Stimulated activated CD4-positive, alpha-beta T cell treated with anti-CD3 and anti-CD28 coated beads, Interleukin-15, amount 100 ng/mL, for 1 hour (primary cell): Measurements from ENCODE around the gene F8.
"Not testable (repeated sequence)": the region's sequence is repeated elsewhere in the genome, so short reads cannot be mapped to it uniquely, and the experiment has no call there.

Experiments
- DNase-seq, 2 donors: peaks; one replicate each; pipeline ENCODE4 v3.0.0-alpha.2; 2020; ENCODE audit warnings: low read depth in 1 of 2, low spot score in 1 of 2

F8 gene

GRCh38 chrX:154818916-154819770, 203.4 kb downstream of the F8 start:
- no peak for DNase-seq

GRCh38 chrX:154817048-154817618, 205.4 kb downstream of the F8 start:
- not testable (repeated sequence) for DNase-seq

- not testable (repeated sequence) for DNase-seq
These were observed 206.1 kb downstream of the F8 start for GRCh38 chrX:154816326-154816898.

- DNase-seq: no peak
These were observed 207.2 kb downstream of the F8 start for GRCh38 chrX:154815274-154815818.

GRCh38 chrX:154813801-154814200, 208.7 kb downstream of the F8 start:
- DNase-seq: no peak

GRCh38 chrX:154812341-154813101, 210.0 kb downstream of the F8 start:
- no peak for DNase-seq

GRCh38 chrX:154809939-154810665, 212.4 kb downstream of the F8 start:
- no peak for DNase-seq

- no peak for DNase-seq
These were observed 215.6 kb downstream of the F8 start for GRCh38 chrX:154806837-154807501.

GRCh38 chrX:154805696-154806091, 216.8 kb downstream of the F8 start:
- DNase-seq: no peak

GRCh38 chrX:154804957-154805695, 217.4 kb downstream of the F8 start, which contains the start of gene MPP1:
MPP1 (minus strand) TSS chrX:154805485; CDS start chrX:154805373, 112 bp downstream.
- peak; percentile 47 to 61 for DNase-seq

GRCh38 chrX:154804261-154804956, 218.1 kb downstream of the F8 start:
- no peak for DNase-seq

GRCh38 chrX:154802947-154803346, 219.6 kb downstream of the F8 start:
- no peak for DNase-seq

- no peak for DNase-seq
These were observed 221.9 kb downstream of the F8 start for GRCh38 chrX:154800478-154801210.

GRCh38 chrX:154799556-154800348, 222.8 kb downstream of the F8 start:
- DNase-seq: no peak

GRCh38 chrX:154797006-154797405, 225.5 kb downstream of the F8 start:
- DNase-seq: no peak

GRCh38 chrX:154795016-154795415, 227.5 kb downstream of the F8 start:
- no peak for DNase-seq
